ENCODE data around the gene TMOD3. TPM values are rescaled to one million over a fixed set of nuclear protein-coding genes. Genes with fewer than 3 reads are reported as not detected.
A peak's percentile ranks its signal among the peaks of the same experiment; 100 is the strongest.

Gene TMOD3
- total RNA-seq, 1 donor, result 100 TPM

GRCh38 chr15:51904421-51904820 is 75.0 kb downstream of the TMOD3 start:
- no peak overlapping the region for H3K4me3 ChIP-seq (ENCODE audit: low read depth, low read length)
- no peak for TF ChIP-seq CTCF (IDR thresholded peaks at IDR 0.05; ENCODE audit: insufficient read depth, low read depth, low read length)
- DNase-seq (ENCODE audit: low read depth), result no peak

GRCh38 chr15:51904931-51905330 is 75.5 kb downstream of the TMOD3 start:
- no peak for TF ChIP-seq CTCF (IDR thresholded peaks at IDR 0.05; ENCODE audit: insufficient read depth, low read depth, low read length)
- DNase-seq (ENCODE audit: low read depth), result no peak
- H3K4me3 ChIP-seq (ENCODE audit: low read depth, low read length), result no peak overlapping the region

- TF ChIP-seq CTCF (IDR thresholded peaks at IDR 0.05; ENCODE audit: insufficient read depth, low read depth, low read length), result no peak
- no peak overlapping the region for H3K4me3 ChIP-seq (ENCODE audit: low read depth, low read length)
- DNase-seq (ENCODE audit: low read depth), result peak; percentile 78
Observed at GRCh38 chr15:51907136-51907862, 77.8 kb downstream of the TMOD3 start.

GRCh38 chr15:51908316-51908715 is 78.9 kb downstream of the TMOD3 start:
- no peak for TF ChIP-seq CTCF (IDR thresholded peaks at IDR 0.05; ENCODE audit: insufficient read depth, low read depth, low read length)
- DNase-seq (ENCODE audit: low read depth), result peak; percentile 67
- H3K4me3 ChIP-seq (ENCODE audit: low read depth, low read length), result no peak overlapping the region

- no peak for TF ChIP-seq CTCF (IDR thresholded peaks at IDR 0.05; ENCODE audit: insufficient read depth, low read depth, low read length)
- no peak overlapping the region for H3K4me3 ChIP-seq (ENCODE audit: low read depth, low read length)
- peak; percentile 28 for DNase-seq (ENCODE audit: low read depth)
Observed at GRCh38 chr15:51909584-51909983, 80.1 kb downstream of the TMOD3 start.

GRCh38 chr15:51912528-51912927 is 83.1 kb downstream of the TMOD3 start:
- no peak overlapping the region for H3K4me3 ChIP-seq (ENCODE audit: low read depth, low read length)
- TF ChIP-seq CTCF (IDR thresholded peaks at IDR 0.05; ENCODE audit: insufficient read depth, low read depth, low read length), result no peak
- no peak for DNase-seq (ENCODE audit: low read depth)

GRCh38 chr15:51917493-51917892 is 88.0 kb downstream of the TMOD3 start:
- H3K4me3 ChIP-seq (ENCODE audit: low read depth, low read length), result no peak overlapping the region
- peak; percentile 34 for DNase-seq (ENCODE audit: low read depth)

More at GRCh38 chr15:51917493-51917892, 88.0 kb downstream of the TMOD3 start:
- peak; percentile 47 for TF ChIP-seq CTCF (IDR thresholded peaks at IDR 0.05; ENCODE audit: insufficient read depth, low read depth, low read length)
